ENCODE results near the gene COQ8B. TPM values are rescaled to one million over a fixed set of nuclear protein-coding genes. Genes with fewer than 3 reads are reported as not detected.

Gene COQ8B
- total and polyA plus RNA-seq, 3 experiments from 2014 or later, result 17.3 to 25.7 (median 20.6) TPM

DNA sequence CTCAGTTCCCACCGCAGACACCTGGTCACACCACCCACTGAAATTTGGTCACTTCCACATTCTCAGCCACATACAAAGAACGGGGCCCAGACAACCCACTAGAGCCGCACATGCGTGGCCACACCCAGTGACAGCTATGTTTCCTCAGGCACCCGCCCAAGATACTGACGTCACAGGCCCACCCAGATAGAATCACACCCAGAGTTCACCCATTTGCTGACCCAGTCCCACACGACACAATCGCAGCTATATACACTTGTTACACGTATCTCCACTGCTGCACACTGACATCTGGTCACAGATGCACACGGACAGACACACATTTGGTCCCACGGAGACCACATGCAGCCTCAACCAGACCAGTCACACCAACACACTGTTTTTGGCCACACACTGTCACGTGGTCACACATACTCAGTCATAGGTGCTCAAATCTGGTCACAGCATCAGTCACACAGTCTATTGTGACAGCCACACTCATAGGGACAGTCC is 29.1 kb downstream of the COQ8B start:
- H3K27ac ChIP-seq (ENCODE audit: low read depth, low read length), result no peak overlapping the region

DNA sequence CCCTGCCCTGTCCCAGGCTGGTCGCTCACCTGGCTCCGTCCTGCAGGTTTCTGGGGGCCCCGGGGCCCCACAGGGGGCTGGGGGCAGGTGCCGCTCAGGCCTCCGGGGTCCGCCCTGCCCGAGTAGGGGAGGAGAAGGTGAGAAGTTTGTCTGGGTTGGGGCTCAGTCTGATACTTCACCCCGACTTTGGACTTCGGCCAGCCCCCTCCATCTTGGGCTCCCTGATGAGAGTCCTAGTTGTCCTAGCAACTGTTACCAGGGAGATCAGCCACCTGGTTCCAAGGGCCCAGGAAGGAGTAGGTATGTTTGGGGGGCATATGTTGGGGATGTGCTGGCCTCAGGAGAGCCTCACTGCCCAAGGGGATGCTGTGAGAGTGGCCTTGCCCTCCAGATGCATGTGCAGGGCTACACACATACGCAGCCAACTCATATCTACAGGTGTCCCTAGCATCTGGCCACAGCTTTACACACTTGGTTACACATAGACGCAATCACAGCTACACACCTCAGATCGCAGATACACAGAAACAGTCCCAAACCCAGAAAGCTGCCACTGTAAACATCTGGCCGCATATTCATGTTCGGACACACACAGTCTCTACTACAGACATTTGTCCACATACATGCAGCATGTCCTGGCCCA is 29.7 kb downstream of the COQ8B start:
- peaks cover 7 to 14% (median 12%) of the 10 kb centered on the region in 3 donors for H3K36me3 Mint-ChIP-seq
- POLR2A ChIA-PET, result no interaction called here
- Histone ChIP-seq H3K36me3 (ENCODE audit: insufficient read depth, low read length) (no peaks in the 10 kb centered on the region), H3K27me3 (ENCODE audit: insufficient read depth, low read length, poor library complexity, severe bottlenecking) (no peaks in the 10 kb centered on the region), H3K4me3 (ENCODE audit: low read length) (no peak overlapping the region), H3K9me3 (ENCODE audit: low read length) (no peaks in the 10 kb centered on the region), H3K27ac (ENCODE audit: low read depth, low read length) (no peak overlapping the region), H3K4me1 (ENCODE audit: insufficient read depth, low read length) (peaks cover 10% of the 10 kb centered on the region)
- H3K9me3 Mint-ChIP-seq, result no peaks in the 10 kb centered on the region
- H3K4me3 Mint-ChIP-seq, result no peak overlapping the region
- CTCF ChIA-PET, result no interaction called here
- no peak overlapping the region for H3K27ac Mint-ChIP-seq
- H3K27me3 Mint-ChIP-seq, result no peaks in the 10 kb centered on the region
- no peak for DNase-seq
- H3K4me1 Mint-ChIP-seq, result peaks cover 0 to 7% (median 4%) of the 10 kb centered on the region in 3 donors

More for the DNA sequence above, 29.1 kb downstream of the COQ8B start:
- Mint-ChIP-seq H3K4me3 (no peak overlapping the region), H3K36me3 (peaks cover 7 to 17% (median 12%) of the 10 kb centered on the region in 3 donors), H3K9me3 (no peaks in the 10 kb centered on the region), H3K27ac (no peak overlapping the region), H3K4me1 (peaks cover 0 to 7% (median 4%) of the 10 kb centered on the region in 3 donors), H3K27me3 (no peaks in the 10 kb centered on the region)
- Histone ChIP-seq H3K9me3 (ENCODE audit: low read length) (no peaks in the 10 kb centered on the region), H3K36me3 (ENCODE audit: insufficient read depth, low read length) (no peaks in the 10 kb centered on the region), H3K4me3 (ENCODE audit: low read length) (no peak overlapping the region), H3K4me1 (ENCODE audit: insufficient read depth, low read length) (peaks cover 10% of the 10 kb centered on the region), H3K27me3 (ENCODE audit: insufficient read depth, low read length, poor library complexity, severe bottlenecking) (no peaks in the 10 kb centered on the region)
- peak in 1 of 5 donors; percentile 24 for DNase-seq
- CTCF ChIA-PET, result no interaction called here
- POLR2A ChIA-PET, result no interaction called here

- H3K4me3 Mint-ChIP-seq, result peak overlapping the region in 1 of 7 donors; percentile 2
- no peaks in the 10 kb centered on the region for H3K27me3 Mint-ChIP-seq
- H3K36me3 Mint-ChIP-seq, result peaks cover 7 to 20% (median 12%) of the 10 kb centered on the region in 3 donors
- DNase-seq, result no peak
- Histone ChIP-seq H3K4me3 (ENCODE audit: low read length) (no peak overlapping the region), H3K4me1 (ENCODE audit: insufficient read depth, low read length) (peaks cover 5% of the 10 kb centered on the region), H3K36me3 (ENCODE audit: insufficient read depth, low read length) (no peaks in the 10 kb centered on the region), H3K9me3 (ENCODE audit: low read length) (no peaks in the 10 kb centered on the region), H3K27me3 (ENCODE audit: insufficient read depth, low read length, poor library complexity, severe bottlenecking) (no peaks in the 10 kb centered on the region), H3K27ac (ENCODE audit: low read depth, low read length) (no peak overlapping the region)
- no peaks in the 10 kb centered on the region for H3K9me3 Mint-ChIP-seq
- peaks cover 0 to under 1% (median 0%) of the 10 kb centered on the region in 3 donors for H3K4me1 Mint-ChIP-seq
- peak overlapping the region in 2 of 8 donors; percentile 2 to 42 for H3K27ac Mint-ChIP-seq
- ChIA-PET POLR2A (no interaction called here), CTCF (no interaction called here)
These were observed 31.1 kb downstream of the COQ8B start for GRCh38 chr19:40685563-40685962.

- no peaks in the 10 kb centered on the region for H3K4me1 Mint-ChIP-seq
- Histone ChIP-seq H3K27ac (ENCODE audit: low read depth, low read length) (no peak overlapping the region), H3K4me1 (ENCODE audit: insufficient read depth, low read length) (peaks cover 4% of the 10 kb centered on the region), H3K36me3 (ENCODE audit: insufficient read depth, low read length) (no peaks in the 10 kb centered on the region), H3K9me3 (ENCODE audit: low read length) (no peaks in the 10 kb centered on the region), H3K27me3 (ENCODE audit: insufficient read depth, low read length, poor library complexity, severe bottlenecking) (no peaks in the 10 kb centered on the region), H3K4me3 (ENCODE audit: low read length) (no peak overlapping the region)
- ChIA-PET CTCF (no interaction called here), POLR2A (no interaction called here)
- H3K4me3 Mint-ChIP-seq, result no peak overlapping the region
- H3K27ac Mint-ChIP-seq, result peak overlapping the region in 1 of 8 donors; percentile 42
- H3K27me3 Mint-ChIP-seq, result no peaks in the 10 kb centered on the region
- peaks cover 7 to 20% (median 12%) of the 10 kb centered on the region in 3 donors for H3K36me3 Mint-ChIP-seq
- DNase-seq, result no peak
- H3K9me3 Mint-ChIP-seq, result no peaks in the 10 kb centered on the region
These were observed 31.6 kb downstream of the COQ8B start for GRCh38 chr19:40685016-40685526.

DNA sequence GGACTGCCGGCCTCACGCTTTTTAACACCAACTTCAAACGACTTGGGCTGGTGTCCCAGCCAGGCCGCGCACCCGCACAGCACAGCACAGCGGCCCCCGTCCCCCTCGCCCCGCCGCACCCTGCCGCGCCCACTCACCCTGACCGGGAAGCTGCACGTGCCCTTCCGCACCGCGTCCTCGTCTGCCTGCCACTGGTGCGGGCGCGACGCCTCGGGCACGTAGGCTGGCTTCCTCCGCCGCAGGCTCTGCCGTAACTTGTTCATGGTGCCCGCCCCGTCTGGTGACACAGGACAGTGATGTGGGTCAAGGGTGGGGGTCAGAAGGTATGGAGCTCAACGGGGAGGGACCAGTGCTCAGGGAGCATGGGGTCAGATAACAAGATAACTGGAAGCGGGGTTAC is 32.4 kb downstream of the COQ8B start:
- Histone ChIP-seq H3K4me3 (ENCODE audit: low read length) (no peak overlapping the region), H3K27me3 (ENCODE audit: insufficient read depth, low read length, poor library complexity, severe bottlenecking) (no peaks in the 10 kb centered on the region), H3K27ac (ENCODE audit: low read depth, low read length) (no peak overlapping the region), H3K4me1 (ENCODE audit: insufficient read depth, low read length) (no peaks in the 10 kb centered on the region), H3K9me3 (ENCODE audit: low read length) (no peaks in the 10 kb centered on the region), H3K36me3 (ENCODE audit: insufficient read depth, low read length) (no peaks in the 10 kb centered on the region)
- ChIA-PET CTCF (no interaction called here), POLR2A (no interaction called here)
- H3K4me3 Mint-ChIP-seq, result no peak overlapping the region
- DNase-seq, result no peak
- H3K4me1 Mint-ChIP-seq, result no peaks in the 10 kb centered on the region
- H3K27ac Mint-ChIP-seq, result peak overlapping the region in 1 of 8 donors; percentile 64
- H3K27me3 Mint-ChIP-seq, result no peaks in the 10 kb centered on the region
- peaks cover 7 to 23% (median 12%) of the 10 kb centered on the region in 3 donors for H3K36me3 Mint-ChIP-seq
- H3K9me3 Mint-ChIP-seq, result no peaks in the 10 kb centered on the region

DNA sequence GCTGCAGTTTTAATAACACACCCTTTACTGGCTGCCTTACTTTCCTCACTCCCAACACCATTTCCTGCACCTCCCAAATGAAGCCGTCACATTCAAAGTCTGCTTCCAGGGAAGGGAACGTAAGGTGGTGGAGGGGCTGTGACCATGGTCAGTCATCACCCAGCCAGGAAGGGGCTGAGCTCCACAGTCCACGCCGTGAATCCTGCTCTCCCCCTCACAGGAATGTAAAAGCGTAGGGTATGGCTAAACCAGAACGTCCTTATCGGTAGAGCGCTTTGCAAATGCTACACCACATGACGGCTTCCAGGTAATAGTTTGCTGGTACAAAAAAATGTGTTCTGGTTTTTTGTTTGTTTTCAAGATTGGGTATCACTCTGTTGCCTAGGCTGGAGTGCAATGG is 33.2 kb downstream of the COQ8B start:
- Mint-ChIP-seq H3K4me1 (no peaks in the 10 kb centered on the region), H3K9me3 (no peaks in the 10 kb centered on the region), H3K4me3 (no peak overlapping the region), H3K27ac (no peak overlapping the region), H3K36me3 (peaks cover 7 to 25% (median 14%) of the 10 kb centered on the region in 3 donors), H3K27me3 (no peaks in the 10 kb centered on the region)
- no peaks in the 10 kb centered on the region for H3K4me1 ChIP-seq (ENCODE audit: insufficient read depth, low read length)
- CTCF ChIA-PET, result no interaction called here
- no peak overlapping the region for H3K27ac ChIP-seq (ENCODE audit: low read depth, low read length)
- DNase-seq, result no peak
- POLR2A ChIA-PET, result no interaction called here
- H3K27me3 ChIP-seq (ENCODE audit: insufficient read depth, low read length, poor library complexity, severe bottlenecking), result no peaks in the 10 kb centered on the region
- no peak overlapping the region for H3K4me3 ChIP-seq (ENCODE audit: low read length)
- H3K36me3 ChIP-seq (ENCODE audit: insufficient read depth, low read length), result no peaks in the 10 kb centered on the region
- H3K9me3 ChIP-seq (ENCODE audit: low read length), result no peaks in the 10 kb centered on the region

DNA sequence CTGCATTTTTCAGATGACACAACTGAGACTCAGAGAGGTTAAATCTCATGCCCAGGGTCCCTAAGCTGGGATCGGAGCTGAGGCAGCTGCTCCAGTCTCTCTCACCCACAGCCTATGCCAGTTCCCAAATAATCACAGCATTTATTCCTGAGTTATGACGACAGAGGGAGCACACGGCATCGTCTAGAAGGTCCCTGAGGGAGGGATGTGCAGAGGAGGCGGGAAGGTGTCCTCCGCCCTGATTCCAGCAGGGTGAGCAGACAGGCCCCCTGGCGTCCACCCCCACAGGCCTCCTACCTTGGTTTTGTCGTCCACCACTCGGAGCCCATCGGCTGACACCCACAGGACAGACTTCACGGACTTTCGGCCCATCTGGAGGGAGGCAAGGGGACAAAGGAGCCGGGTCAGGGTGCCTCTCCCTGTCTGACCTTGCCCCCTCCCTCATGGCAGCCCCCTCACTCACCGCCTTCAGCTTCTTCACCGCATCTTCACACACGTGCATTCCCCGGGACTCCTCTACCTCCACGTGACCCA is 34.2 kb downstream of the COQ8B start:
- peaks cover 7 to 34% (median 19%) of the 10 kb centered on the region in 3 donors for H3K36me3 Mint-ChIP-seq
- no peaks in the 10 kb centered on the region for H3K4me1 Mint-ChIP-seq
- Histone ChIP-seq H3K4me3 (ENCODE audit: low read length) (no peak overlapping the region), H3K9me3 (ENCODE audit: low read length) (no peaks in the 10 kb centered on the region), H3K27ac (ENCODE audit: low read depth, low read length) (no peak overlapping the region), H3K4me1 (ENCODE audit: insufficient read depth, low read length) (no peaks in the 10 kb centered on the region), H3K36me3 (ENCODE audit: insufficient read depth, low read length) (no peaks in the 10 kb centered on the region), H3K27me3 (ENCODE audit: insufficient read depth, low read length, poor library complexity, severe bottlenecking) (no peaks in the 10 kb centered on the region)
- no peaks in the 10 kb centered on the region for H3K9me3 Mint-ChIP-seq
- CTCF ChIA-PET, result no interaction called here
- no peak for DNase-seq
- H3K4me3 Mint-ChIP-seq, result no peak overlapping the region
- POLR2A ChIA-PET, result no interaction called here
- peak overlapping the region in 1 of 8 donors; percentile 25 for H3K27ac Mint-ChIP-seq
- H3K27me3 Mint-ChIP-seq, result no peaks in the 10 kb centered on the region

GRCh38 chr19:40681039-40681438 is 35.6 kb downstream of the COQ8B start:
- Mint-ChIP-seq H3K27ac (no peak overlapping the region), H3K9me3 (no peaks in the 10 kb centered on the region), H3K36me3 (peaks cover 7 to 40% (median 21%) of the 10 kb centered on the region in 3 donors), H3K4me3 (no peak overlapping the region), H3K27me3 (no peaks in the 10 kb centered on the region), H3K4me1 (no peaks in the 10 kb centered on the region)
- POLR2A ChIA-PET, result no interaction called here
- no peak for DNase-seq
- Histone ChIP-seq H3K36me3 (ENCODE audit: insufficient read depth, low read length) (no peaks in the 10 kb centered on the region), H3K4me1 (ENCODE audit: insufficient read depth, low read length) (no peaks in the 10 kb centered on the region), H3K27ac (ENCODE audit: low read depth, low read length) (no peak overlapping the region), H3K9me3 (ENCODE audit: low read length) (no peaks in the 10 kb centered on the region), H3K27me3 (ENCODE audit: insufficient read depth, low read length, poor library complexity, severe bottlenecking) (no peaks in the 10 kb centered on the region), H3K4me3 (ENCODE audit: low read length) (no peak overlapping the region)
- CTCF ChIA-PET, result no interaction called here
